MCF 10A (cell line): ENCODE data around the gene SCRT2. TPM values are rescaled to one million over a fixed set of nuclear protein-coding genes. Genes with fewer than 3 reads are reported as not detected.
"Not testable (repeated sequence)": the region's sequence is repeated elsewhere in the genome, so short reads cannot be mapped to it uniquely, and the experiment has no call there.

ENCODE experiments used
- Bru-seq: library from RNA; stranded (reverse); fragments of 400-500 nt; gene quantifications from one replicate; lab custom pipeline; 2021; lab: Mats Ljungman, UMichigan
- BruChase-seq, 2 experiments: library from RNA; stranded (reverse); fragments of 400-500 nt; gene quantifications; one replicate each; lab custom pipeline; 2021; lab: Mats Ljungman, UMichigan
- BruUV-seq: library from RNA; stranded (reverse); fragments of 400-500 nt; replicated peaks from 2 replicates; lab custom pipeline; 2021; lab: Mats Ljungman, UMichigan
- CTCF ChIA-PET: fragments of 300-600 bp; sonication (Branson Sonifier 250); formaldehyde crosslinking; extraction: SDS; loops from one replicate; lab custom pipeline; 2021; ENCODE audit warnings: antibody characterized with exemption, inconsistent platforms; lab: Yijun Ruan, JAX
- POLR2A ChIA-PET: fragments of 300-600, 350-650 bp; sonication (Branson Sonifier 250); formaldehyde crosslinking; extraction: SDS; loops from one replicate; lab custom pipeline; 2020; ENCODE audit warnings: antibody characterized with exemption, inconsistent platforms; lab: Yijun Ruan, JAX
- DNase-seq: peaks from one replicate; pipeline ENCODE4 v3.0.0-alpha.2; 2018; ENCODE audit not compliant: unreplicated experiment
- H3K27ac Mint-ChIP-seq: one replicate; pipeline ENCODE4 v1.8.0; 2022; ENCODE audit warnings: mild to moderate bottlenecking, low read depth, mixed read lengths; ENCODE audit not compliant: unreplicated experiment
- H3K27me3 Mint-ChIP-seq: one replicate; pipeline ENCODE4 v1.8.0; 2022; ENCODE audit warnings: mixed read lengths; ENCODE audit not compliant: insufficient read depth, unreplicated experiment
- H3K36me3 Mint-ChIP-seq: one replicate; pipeline ENCODE4 v1.8.0; 2022; ENCODE audit warnings: mild to moderate bottlenecking, moderate library complexity, mixed read lengths; ENCODE audit not compliant: insufficient read depth, unreplicated experiment
- H3K4me1 Mint-ChIP-seq: one replicate; pipeline ENCODE4 v1.8.0; 2022; ENCODE audit warnings: mixed read lengths; ENCODE audit not compliant: insufficient read depth, unreplicated experiment
- H3K4me3 Mint-ChIP-seq: one replicate; pipeline ENCODE4 v1.8.0; 2022; ENCODE audit warnings: mild to moderate bottlenecking, moderate library complexity, mixed read lengths; ENCODE audit not compliant: unreplicated experiment
- H3K9me3 Mint-ChIP-seq: one replicate; pipeline ENCODE4 v1.8.0; 2022; ENCODE audit warnings: mixed read lengths; ENCODE audit not compliant: unreplicated experiment
- CTCF ChIP-seq: fragments of 200-600 bp; IDR thresholded peaks from one replicate; pipeline ENCODE4 v1.8.0; 2022; ENCODE audit warnings: antibody characterized with exemption, mild to moderate bottlenecking; ENCODE audit not compliant: unreplicated experiment
- intact Hi-C: fragments of 100-400 bp; cut with micrococcal nuclease; formaldehyde crosslinking; loops from 2 replicates; pipeline ENCODE4 v1.14.1; 2022
- long read RNA-seq: library from polyadenylated mRNA; stranded (forward); transcript quantifications from one replicate; pipeline ENCODE4 v2.0.0, GENCODE V29; 2022
- total RNA-seq: library from RNA; stranded (reverse); gene quantifications from 2 replicates; pipeline ENCODE4 v1.2.3, GENCODE V29; 2022

SCRT2 gene
- not detected in 2 replicates for total RNA-seq
- Bru-seq, nascent RNA, result not detected
- not detected for BruChase-seq, experiment 1, labeled RNA remaining after a 6-hour chase
- BruChase-seq, experiment 2, labeled RNA remaining after a 2-hour chase, result not detected
- long read RNA-seq, result 0 reads

DNA sequence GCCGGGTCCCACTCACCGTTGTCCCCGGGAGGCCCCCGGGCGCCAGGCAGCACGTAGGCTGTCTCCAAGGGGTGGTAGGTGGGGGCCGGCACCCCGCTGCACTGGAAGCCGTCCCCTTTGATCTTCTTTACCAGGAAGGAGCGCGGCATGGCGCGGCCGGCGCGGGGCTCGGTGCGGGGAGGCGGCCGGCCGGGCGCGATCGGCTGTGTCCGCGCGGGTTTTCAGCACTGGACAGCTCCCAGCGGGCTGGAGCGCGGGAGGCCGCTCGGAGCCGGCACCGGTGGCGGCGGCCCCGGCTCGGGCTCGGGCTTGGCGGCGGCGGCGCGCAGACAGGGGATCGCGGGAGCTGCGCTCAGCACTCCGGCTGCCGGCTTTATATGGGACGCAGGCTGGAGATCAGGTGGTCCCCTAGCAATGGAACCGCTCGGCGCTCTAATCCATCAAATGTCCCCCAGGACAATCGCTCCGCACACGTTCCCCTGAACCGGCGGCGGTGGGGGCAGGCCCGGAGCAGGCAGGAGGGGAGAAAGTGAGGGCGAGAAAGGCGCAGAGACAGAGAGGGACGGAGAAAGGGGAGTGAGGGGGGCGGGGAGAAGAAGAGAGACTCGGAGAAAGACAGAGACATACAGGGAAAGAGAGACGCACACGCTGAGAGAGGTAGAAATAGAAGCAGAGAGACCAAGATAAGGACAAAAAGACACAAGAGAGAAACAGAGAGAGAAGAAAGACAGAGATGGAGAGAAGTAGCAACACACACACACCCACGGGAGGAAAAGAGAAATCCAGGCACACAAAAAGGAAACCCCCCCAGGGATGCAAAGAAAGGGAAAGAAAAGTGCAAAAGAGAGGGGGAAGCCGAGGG lies at the start of gene SCRT2:
TSS of gene SCRT2 (minus strand) at position 350 of the 862 bp plus-strand sequence. CDS start at position 149, 201 bp downstream.
- H3K4me3 Mint-ChIP-seq, result no peak within 1 kb of the TSS
- ChIA-PET POLR2A (no interaction called here), CTCF (interaction anchor here (0.6 kb wide), 2 partner anchors 8 to 242 kb away, joined by 3 to 4 read pairs; no protein-coding TSS in a partner anchor)
- peaks cover 89% of the 10 kb centered on the region for H3K27me3 Mint-ChIP-seq
- TF ChIP-seq CTCF, result no peak
- BruUV-seq, result no TSS peak
- DNase-seq, result peak; percentile 64
- H3K36me3 Mint-ChIP-seq, result no peaks in the 10 kb centered on the region
- H3K27ac Mint-ChIP-seq, result no peak within 1 kb of the TSS
- intact Hi-C loops, result no loop called here
- H3K9me3 Mint-ChIP-seq, result no peaks in the 10 kb centered on the region
- no peaks in the 10 kb centered on the region for H3K4me1 Mint-ChIP-seq

GRCh38 chr20:724797-725196 lies 49.2 kb upstream of the SCRT2 start:
- H3K27me3 Mint-ChIP-seq, result peaks cover 54% of the 10 kb centered on the region
- H3K27ac Mint-ChIP-seq, H3K9me3 Mint-ChIP-seq, H3K4me3 Mint-ChIP-seq, intact Hi-C loops, H3K4me1 Mint-ChIP-seq, H3K36me3 Mint-ChIP-seq, BruUV-seq, DNase-seq: not testable (repeated sequence)
- ChIA-PET POLR2A (interaction anchor here (1.2 kb wide), 1 partner anchor 15 kb away, joined by 3 read pairs; no protein-coding TSS in a partner anchor), CTCF (interaction anchor here (0.6 to 2.3 kb wide), 2 partner anchors 14 to 24 kb away, joined by 3 to 7 read pairs; no protein-coding TSS in a partner anchor)

GRCh38 chr20:723756-724155 lies 48.2 kb upstream of the SCRT2 start:
- intact Hi-C loops, result no loop called here

More at GRCh38 chr20:723756-724155, 48.2 kb upstream of the SCRT2 start:
- no peak for TF ChIP-seq CTCF
- Mint-ChIP-seq H3K36me3 (no peaks in the 10 kb centered on the region), H3K4me3 (no peak overlapping the region), H3K27ac (no peak overlapping the region), H3K9me3 (no peaks in the 10 kb centered on the region), H3K27me3 (peaks cover 46% of the 10 kb centered on the region), H3K4me1 (no peaks in the 10 kb centered on the region)
- POLR2A ChIA-PET, result interaction anchor here (0.7 kb wide), 1 partner anchor 64 kb away, joined by 3 read pairs; no protein-coding TSS in a partner anchor
- DNase-seq, result peak; percentile 30
- no TSS peak for BruUV-seq
- CTCF ChIA-PET, result interaction anchor here (0.8 to 2.4 kb wide), 6 partner anchors 14 to 213 kb away, joined by 3 to 7 read pairs (median 3); no protein-coding TSS in a partner anchor
